Measurements from ENCODE around the gene MTF1. TPM values are rescaled to one million over a fixed set of nuclear protein-coding genes. Genes with fewer than 3 reads are reported as not detected.

MTF1 gene
- total RNA-seq, 1 donor from 2014 or later, result 5.9 TPM

GRCh38 chr1:37845049-37845646 lies 14.2 kb downstream of the MTF1 start:
- H3K4me1 Mint-ChIP-seq, result no peaks in the 10 kb centered on the region
- no peak for DNase-seq (ENCODE audit: low spot score)
- Histone ChIP-seq H3K79me2 (ENCODE audit: low read depth) (peaks cover 51% of the 10 kb centered on the region), H3K4me1 (no peaks in the 10 kb centered on the region), H2AFZ (replicated peaks) (no peak overlapping the region), H4K20me1 (ENCODE audit: low read depth) (peaks cover 74% of the 10 kb centered on the region), H3F3A (ENCODE audit: low read depth) (no peaks in the 10 kb centered on the region), H3K9me3 (ENCODE audit: low read depth) (no peaks in the 10 kb centered on the region), H3K4me2 (no peak overlapping the region), H3K4me3 (no peak overlapping the region), H3K9ac (no peak overlapping the region), H3K27me3 (no peaks in the 10 kb centered on the region), H3K27ac (no peak overlapping the region), H3K36me3 (no peaks in the 10 kb centered on the region)
- H3K4me3 Mint-ChIP-seq, result no peak overlapping the region
- no peaks in the 10 kb centered on the region for H3K36me3 Mint-ChIP-seq
- no peaks in the 10 kb centered on the region for H3K27me3 Mint-ChIP-seq (ENCODE audit: insufficient read depth, low read depth)
- TF ChIP-seq EZH2 (IDR thresholded peaks at IDR 0.05), result no peak
- TF ChIP-seq, protein P1, sequence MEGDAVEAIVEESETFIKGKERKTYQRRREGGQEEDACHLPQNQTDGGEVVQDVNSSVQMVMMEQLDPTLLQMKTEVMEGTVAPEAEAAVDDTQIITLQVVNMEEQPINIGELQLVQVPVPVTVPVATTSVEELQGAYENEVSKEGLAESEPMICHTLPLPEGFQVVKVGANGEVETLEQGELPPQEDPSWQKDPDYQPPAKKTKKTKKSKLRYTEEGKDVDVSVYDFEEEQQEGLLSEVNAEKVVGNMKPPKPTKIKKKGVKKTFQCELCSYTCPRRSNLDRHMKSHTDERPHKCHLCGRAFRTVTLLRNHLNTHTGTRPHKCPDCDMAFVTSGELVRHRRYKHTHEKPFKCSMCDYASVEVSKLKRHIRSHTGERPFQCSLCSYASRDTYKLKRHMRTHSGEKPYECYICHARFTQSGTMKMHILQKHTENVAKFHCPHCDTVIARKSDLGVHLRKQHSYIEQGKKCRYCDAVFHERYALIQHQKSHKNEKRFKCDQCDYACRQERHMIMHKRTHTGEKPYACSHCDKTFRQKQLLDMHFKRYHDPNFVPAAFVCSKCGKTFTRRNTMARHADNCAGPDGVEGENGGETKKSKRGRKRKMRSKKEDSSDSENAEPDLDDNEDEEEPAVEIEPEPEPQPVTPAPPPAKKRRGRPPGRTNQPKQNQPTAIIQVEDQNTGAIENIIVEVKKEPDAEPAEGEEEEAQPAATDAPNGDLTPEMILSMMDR (IDR thresholded peaks at IDR 0.05), result no peak
- no peak for TF ChIP-seq EZH2phosphoT487 (IDR thresholded peaks at IDR 0.05)
- no peak overlapping the region for H3K27ac Mint-ChIP-seq
- H3K9me3 Mint-ChIP-seq, result no peaks in the 10 kb centered on the region

- Histone ChIP-seq H3K9me3 (ENCODE audit: low read depth) (no peaks in the 10 kb centered on the region), H3K4me3 (no peak overlapping the region), H3K4me1 (no peaks in the 10 kb centered on the region), H3K36me3 (no peaks in the 10 kb centered on the region), H2AFZ (replicated peaks) (no peak overlapping the region), H3F3A (ENCODE audit: low read depth) (no peaks in the 10 kb centered on the region), H3K4me2 (no peak overlapping the region), H3K27ac (no peak overlapping the region), H4K20me1 (ENCODE audit: low read depth) (peaks cover 69% of the 10 kb centered on the region), H3K9ac (no peak overlapping the region), H3K79me2 (ENCODE audit: low read depth) (peaks cover 48% of the 10 kb centered on the region), H3K27me3 (no peaks in the 10 kb centered on the region)
- no peak overlapping the region for H3K27ac Mint-ChIP-seq
- DNase-seq (ENCODE audit: low spot score), result no peak
- H3K4me1 Mint-ChIP-seq, result no peaks in the 10 kb centered on the region
- no peak for TF ChIP-seq EZH2 (IDR thresholded peaks at IDR 0.05)
- no peak for TF ChIP-seq EZH2phosphoT487 (IDR thresholded peaks at IDR 0.05)
- no peak overlapping the region for H3K4me3 Mint-ChIP-seq
- H3K9me3 Mint-ChIP-seq, result no peaks in the 10 kb centered on the region
- no peaks in the 10 kb centered on the region for H3K36me3 Mint-ChIP-seq
- no peaks in the 10 kb centered on the region for H3K27me3 Mint-ChIP-seq (ENCODE audit: insufficient read depth, low read depth)
Measured at GRCh38 chr1:37844536-37844935, 14.9 kb downstream of the MTF1 start.

DNA sequence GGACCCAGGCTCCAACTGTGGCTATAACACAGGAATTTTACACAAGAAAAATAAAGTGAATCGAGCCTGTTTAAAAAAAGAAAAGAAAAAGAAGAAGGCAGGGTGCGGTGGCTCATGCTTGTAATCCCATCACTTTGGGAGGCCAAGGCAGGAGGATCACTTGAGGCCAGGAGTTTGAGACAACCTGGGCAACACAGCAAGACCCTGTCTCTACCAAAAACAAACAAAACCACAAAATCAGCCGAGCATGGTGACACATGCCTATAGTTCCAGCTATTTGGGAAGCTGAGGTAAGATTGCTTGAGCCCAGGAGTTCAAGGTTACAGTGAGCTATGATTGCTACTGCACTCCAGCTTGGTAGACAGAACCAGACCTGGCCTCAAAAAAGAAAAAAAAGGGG lies 17.7 kb downstream of the MTF1 start:
- Histone ChIP-seq H3F3A (ENCODE audit: low read depth) (no peaks in the 10 kb centered on the region), H3K4me3 (no peak overlapping the region), H3K4me2 (no peak overlapping the region), H3K27ac (no peak overlapping the region), H3K4me1 (no peaks in the 10 kb centered on the region), H2AFZ (replicated peaks) (no peak overlapping the region), H4K20me1 (ENCODE audit: low read depth) (peaks cover 45% of the 10 kb centered on the region), H3K36me3 (no peaks in the 10 kb centered on the region), H3K9ac (no peak overlapping the region), H3K79me2 (ENCODE audit: low read depth) (peaks cover 25% of the 10 kb centered on the region), H3K9me3 (ENCODE audit: low read depth) (no peaks in the 10 kb centered on the region), H3K27me3 (no peaks in the 10 kb centered on the region)
- Mint-ChIP-seq H3K36me3 (no peaks in the 10 kb centered on the region), H3K4me1 (no peaks in the 10 kb centered on the region), H3K27me3 (ENCODE audit: insufficient read depth, low read depth) (peaks cover 3% of the 10 kb centered on the region), H3K27ac (no peak overlapping the region), H3K4me3 (no peak overlapping the region), H3K9me3 (no peaks in the 10 kb centered on the region)
- TF ChIP-seq EZH2phosphoT487 (IDR thresholded peaks at IDR 0.05), result no peak
- TF ChIP-seq, protein P1 (IDR thresholded peaks at IDR 0.05), result no peak
- TF ChIP-seq EZH2 (IDR thresholded peaks at IDR 0.05), result no peak
- DNase-seq (ENCODE audit: low spot score), result no peak

DNA sequence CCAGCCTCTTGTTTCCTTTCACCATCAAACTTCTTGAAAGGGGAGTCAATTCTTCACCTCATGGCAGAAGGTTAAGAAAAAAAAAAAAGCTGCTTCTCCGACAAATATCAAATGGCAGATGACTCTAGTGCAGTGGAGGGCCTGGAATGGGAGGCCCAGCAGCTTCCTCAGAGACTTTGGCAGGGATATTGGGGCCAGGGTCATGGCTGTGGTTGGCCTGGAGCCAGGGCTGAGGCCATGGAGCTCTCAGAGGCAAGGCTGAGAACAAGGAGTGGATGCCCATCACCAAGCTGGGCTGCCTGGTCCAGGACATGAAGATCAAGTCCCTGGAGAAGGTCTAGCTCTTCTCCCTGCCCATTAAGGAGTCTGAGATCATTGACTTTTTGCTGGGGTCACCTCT lies 18.7 kb downstream of the MTF1 start:
- Mint-ChIP-seq H3K27ac (no peak overlapping the region), H3K4me3 (no peak overlapping the region), H3K36me3 (peaks cover 1% of the 10 kb centered on the region), H3K9me3 (no peaks in the 10 kb centered on the region), H3K27me3 (ENCODE audit: insufficient read depth, low read depth) (peaks cover 3% of the 10 kb centered on the region), H3K4me1 (no peaks in the 10 kb centered on the region)
- Histone ChIP-seq H3K4me2 (no peak overlapping the region), H3K4me1 (no peaks in the 10 kb centered on the region), H3K4me3 (no peak overlapping the region), H3K9ac (no peak overlapping the region), H4K20me1 (ENCODE audit: low read depth) (peaks cover 42% of the 10 kb centered on the region), H3F3A (ENCODE audit: low read depth) (no peaks in the 10 kb centered on the region), H3K27me3 (no peaks in the 10 kb centered on the region), H2AFZ (replicated peaks) (no peak overlapping the region), H3K9me3 (ENCODE audit: low read depth) (no peaks in the 10 kb centered on the region), H3K27ac (no peak overlapping the region), H3K79me2 (ENCODE audit: low read depth) (peaks cover 16% of the 10 kb centered on the region), H3K36me3 (no peaks in the 10 kb centered on the region)
- no peak for TF ChIP-seq EZH2 (IDR thresholded peaks at IDR 0.05)
- no peak for TF ChIP-seq EZH2phosphoT487 (IDR thresholded peaks at IDR 0.05)
- TF ChIP-seq, protein P1 (IDR thresholded peaks at IDR 0.05), result no peak
- DNase-seq (ENCODE audit: low spot score), result no peak

All from neural progenitor cell (in vitro differentiated cells).